Esophagus squamous epithelium (tissue), 5 donors: ENCODE measurements around the gene CD1E. TPM values are rescaled to one million over a fixed set of nuclear protein-coding genes. Genes with fewer than 3 reads are reported as not detected.

Source experiments
- DNase-seq: peaks from one replicate; lab custom pipeline; 2025; lab: John Stamatoyannopoulos, UW
- H3K27ac ChIP-seq, 4 donors: fragments of 200-600 bp; sonication (generic); one replicate each; pipeline ENCODE4 v1.5.1; 2016 to 2019; ENCODE audit warnings: mild to moderate bottlenecking in 1 of 4
- H3K27me3 ChIP-seq, 4 donors: fragments of 200-600 bp; sonication (generic); 1 replicate in 3 of 4; 2 replicates in 1 of 4; pipeline versions ENCODE4 v1.5.1 to v1.6.0; 2017 to 2021; ENCODE audit warnings: antibody characterized with exemption in 1 of 4
- H3K36me3 ChIP-seq, 3 donors: fragments of 200-600 bp; sonication (generic); one replicate each; pipeline ENCODE4 v1.5.1; 2016 to 2019
- H3K4me1 ChIP-seq, 3 donors: fragments of 200-600 bp; sonication (generic); one replicate each; pipeline ENCODE4 v1.5.1; 2017 to 2019
- H3K4me3 ChIP-seq, 4 donors: fragments of 200-600 bp; sonication (generic); 1 replicate in 3 of 4; 2 replicates in 1 of 4; pipeline ENCODE4 v1.5.1; 2016 to 2019; ENCODE audit warnings: mild to moderate bottlenecking in 2 of 4, moderate library complexity in 1 of 4
- H3K9me3 ChIP-seq, 3 donors: fragments of 200-600 bp; sonication (generic); one replicate each; pipeline ENCODE4 v1.5.1; 2016 to 2019
- POLR2A ChIP-seq, 4 donors: fragments of 450-650 bp; IDR thresholded peaks; one replicate each; pipeline ENCODE4 v1.6.1; 2017; ENCODE audit warnings: antibody characterized with exemption in 4 of 4, mild to moderate bottlenecking in 4 of 4, moderate library complexity in 3 of 4
- whole genome bisulfite sequencing, 2 donors: methylation state at CpG; one replicate each; pipeline ENCODE4 v1.1.5; 2018; 5-methylcytosine and 5-hydroxymethylcytosine counted together
- intact Hi-C: fragments of 100-400 bp; cut with DNase I; formaldehyde crosslinking; loops from one replicate; pipeline ENCODE4 v1.15.0; 2022
- total RNA-seq, 4 donors: library from RNA; depleted of rRNA; stranded (reverse); fragments of >200 nt; gene quantifications; one replicate each; pipeline ENCODE4 v1.1.0, GENCODE V29; 2016
- TF ChIP-seq, protein P1 (sequence below), 6 experiments: fragments of 450-650 bp in 4 of 6; fragments of 200-600 bp in 2 of 6; sonication (generic) in 2 of 6; IDR thresholded peaks; one replicate each; pipeline ENCODE4 v1.5.1; 2016 to 2019; ENCODE audit warnings: antibody characterized with exemption in 6 of 6, mild to moderate bottlenecking in 4 of 6, moderate library complexity in 4 of 6
- donor health status: DM: yes; HTN: yes; CAD: no.

The CD1E gene
- total RNA-seq, 4 donors from 2014 or later, result 0.99 to 5.7 (median 3.8) TPM; not detected in 1

DNA sequence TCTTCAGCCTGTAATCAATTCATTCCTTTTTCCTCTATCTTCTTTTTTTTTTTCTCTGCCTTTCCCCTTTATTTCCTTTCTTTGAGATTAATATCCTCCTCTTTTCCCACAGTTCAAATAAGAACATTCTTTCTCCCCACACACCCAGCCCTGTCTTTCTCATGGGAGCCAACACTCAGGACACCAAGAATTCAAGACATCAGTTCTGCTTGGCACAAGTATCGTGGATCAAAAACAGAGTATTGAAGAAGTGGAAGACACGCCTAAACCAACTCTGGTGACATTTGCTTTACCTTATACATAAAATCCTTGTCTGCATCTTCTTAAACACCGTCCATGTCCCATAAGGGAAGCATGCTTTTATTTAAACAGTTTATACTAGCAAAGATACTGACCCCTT is 2.9 kb downstream of the CD1E start:
- WGBS, 2 donors, result 64 to 71% methylated on average over 3 of the region's 3 CpGs
- no peak for DNase-seq
- intact Hi-C loops, result no loop called here

DNA sequence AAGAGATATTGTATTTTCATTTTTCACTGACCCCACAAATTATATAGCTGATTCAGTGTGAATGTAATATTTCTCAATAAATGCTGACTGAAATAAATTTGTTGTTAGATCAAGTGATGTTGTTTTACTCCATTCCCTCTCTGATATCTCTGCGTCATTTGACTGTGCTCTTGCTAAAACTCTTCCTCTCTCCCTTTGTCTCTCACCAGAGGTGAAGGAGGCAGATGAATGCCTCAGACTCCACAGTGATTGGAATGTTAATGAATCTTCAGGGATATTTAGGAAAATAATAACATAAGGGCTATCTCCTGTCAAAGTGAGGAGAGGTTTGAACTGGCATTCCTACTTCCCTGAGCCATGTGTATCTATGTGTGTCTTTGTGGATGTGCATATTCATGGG is 3.7 kb downstream of the CD1E start:
- Histone ChIP-seq H3K27me3 (no peaks in the 10 kb centered on the region), H3K4me1 (no peaks in the 10 kb centered on the region), H3K9me3 (no peaks in the 10 kb centered on the region), H3K27ac (no peak overlapping the region), H3K36me3 (no peaks in the 10 kb centered on the region), H3K4me3 (no peak overlapping the region)
- TF ChIP-seq, protein P1, sequence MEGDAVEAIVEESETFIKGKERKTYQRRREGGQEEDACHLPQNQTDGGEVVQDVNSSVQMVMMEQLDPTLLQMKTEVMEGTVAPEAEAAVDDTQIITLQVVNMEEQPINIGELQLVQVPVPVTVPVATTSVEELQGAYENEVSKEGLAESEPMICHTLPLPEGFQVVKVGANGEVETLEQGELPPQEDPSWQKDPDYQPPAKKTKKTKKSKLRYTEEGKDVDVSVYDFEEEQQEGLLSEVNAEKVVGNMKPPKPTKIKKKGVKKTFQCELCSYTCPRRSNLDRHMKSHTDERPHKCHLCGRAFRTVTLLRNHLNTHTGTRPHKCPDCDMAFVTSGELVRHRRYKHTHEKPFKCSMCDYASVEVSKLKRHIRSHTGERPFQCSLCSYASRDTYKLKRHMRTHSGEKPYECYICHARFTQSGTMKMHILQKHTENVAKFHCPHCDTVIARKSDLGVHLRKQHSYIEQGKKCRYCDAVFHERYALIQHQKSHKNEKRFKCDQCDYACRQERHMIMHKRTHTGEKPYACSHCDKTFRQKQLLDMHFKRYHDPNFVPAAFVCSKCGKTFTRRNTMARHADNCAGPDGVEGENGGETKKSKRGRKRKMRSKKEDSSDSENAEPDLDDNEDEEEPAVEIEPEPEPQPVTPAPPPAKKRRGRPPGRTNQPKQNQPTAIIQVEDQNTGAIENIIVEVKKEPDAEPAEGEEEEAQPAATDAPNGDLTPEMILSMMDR (IDR thresholded peaks at IDR 0.05), result no peak
- TF ChIP-seq POLR2A (IDR thresholded peaks at IDR 0.05), result no peak
- WGBS, 2 donors, result 80 to 81% methylated on average over 1 of the region's 1 CpG
- intact Hi-C loops, result no loop called here
- DNase-seq, result no peak

More for the DNA sequence above, 2.9 kb downstream of the CD1E start:
- Histone ChIP-seq H3K36me3 (no peaks in the 10 kb centered on the region), H3K27me3 (no peaks in the 10 kb centered on the region), H3K4me1 (no peaks in the 10 kb centered on the region), H3K4me3 (no peak overlapping the region), H3K9me3 (no peaks in the 10 kb centered on the region), H3K27ac (no peak overlapping the region)
- TF ChIP-seq, protein P1 (IDR thresholded peaks at IDR 0.05), result no peak
- no peak for TF ChIP-seq POLR2A (IDR thresholded peaks at IDR 0.05)

DNA sequence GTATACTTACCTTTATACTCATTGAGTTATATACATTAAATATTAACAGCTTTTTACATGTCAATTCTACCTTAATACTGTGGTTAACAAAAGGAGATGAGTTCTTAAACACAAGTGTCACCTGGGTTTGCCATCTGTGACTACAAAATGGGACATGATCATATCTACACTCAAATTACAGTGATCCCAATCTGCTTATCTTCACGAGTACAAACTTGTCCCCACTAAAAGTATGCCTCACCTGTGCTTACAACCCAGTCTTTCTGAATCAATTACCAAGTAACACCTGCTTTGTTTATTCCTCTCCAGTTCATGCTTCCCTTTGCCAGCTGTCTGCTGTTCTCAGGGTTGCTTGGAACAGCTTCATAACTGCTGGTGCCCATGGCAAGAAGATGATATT is 8.8 kb downstream of the CD1E start:
- TF ChIP-seq, protein P1 (IDR thresholded peaks at IDR 0.05), result no peak
- no peak for TF ChIP-seq POLR2A (IDR thresholded peaks at IDR 0.05)
- H3K4me3 ChIP-seq, result no peak overlapping the region
- no peaks in the 10 kb centered on the region for H3K9me3 ChIP-seq
- H3K27me3 ChIP-seq, result no peaks in the 10 kb centered on the region
- DNase-seq, result no peak
- H3K27ac ChIP-seq, result no peak overlapping the region
- intact Hi-C loops, result no loop called here
- no peaks in the 10 kb centered on the region for H3K36me3 ChIP-seq
- WGBS, 2 donors, result 9 to 36% methylated on average over 1 of the region's 1 CpG
- H3K4me1 ChIP-seq, result no peaks in the 10 kb centered on the region

DNA sequence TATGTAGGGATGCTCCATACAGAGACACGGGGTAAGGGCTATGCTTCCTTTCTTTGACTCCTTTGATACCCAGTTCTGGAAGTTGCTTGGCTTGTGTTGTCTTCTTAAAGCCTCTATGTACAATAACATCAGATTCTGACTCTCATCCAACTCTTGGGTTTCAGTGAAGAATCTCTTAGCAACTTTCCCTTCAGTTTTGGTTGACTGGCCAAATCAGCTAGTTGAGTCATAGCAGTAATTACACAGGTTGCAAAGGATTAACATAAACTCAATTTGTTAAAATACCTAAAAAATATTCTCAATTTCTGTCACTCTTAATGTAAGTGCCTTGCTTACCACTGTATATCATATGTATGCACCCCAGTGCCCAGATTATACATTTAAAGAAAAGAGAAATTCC is 9.2 kb downstream of the CD1E start:
- WGBS, 2 donors, result 60 to 75% methylated on average over 1 of the region's 1 CpG

DNA sequence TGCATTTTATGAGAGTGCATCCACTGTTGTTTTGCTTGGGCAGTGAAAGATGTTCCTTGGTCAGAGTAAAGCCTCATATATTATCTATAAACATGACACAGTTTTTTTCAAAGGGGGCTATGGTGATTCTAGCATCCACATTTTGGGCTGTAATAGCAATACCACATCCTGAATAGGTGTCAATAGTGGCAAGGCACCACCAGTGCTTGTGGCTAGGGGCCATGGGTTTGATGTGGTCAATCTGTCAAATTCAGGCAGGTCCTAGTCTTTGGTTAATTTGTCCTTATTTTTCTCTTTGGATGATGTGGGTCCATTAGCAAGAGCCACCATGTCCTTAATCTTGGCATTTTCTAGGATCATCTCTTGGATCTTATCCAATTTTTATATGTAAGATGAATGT is 13.1 kb downstream of the CD1E start:
- no peak for DNase-seq
- TF ChIP-seq, protein P1 (IDR thresholded peaks at IDR 0.05), result no peak
- TF ChIP-seq POLR2A (IDR thresholded peaks at IDR 0.05), result no peak
- Histone ChIP-seq H3K27me3 (no peaks in the 10 kb centered on the region), H3K4me3 (no peak overlapping the region), H3K9me3 (peaks cover 0 to 9% (median 5%) of the 10 kb centered on the region in 3 donors), H3K36me3 (no peaks in the 10 kb centered on the region), H3K4me1 (no peaks in the 10 kb centered on the region), H3K27ac (no peak overlapping the region)
- intact Hi-C loops, result no loop called here

More for the DNA sequence above, 9.2 kb downstream of the CD1E start:
- Histone ChIP-seq H3K4me1 (no peaks in the 10 kb centered on the region), H3K36me3 (no peaks in the 10 kb centered on the region), H3K4me3 (no peak overlapping the region), H3K27ac (no peak overlapping the region), H3K9me3 (no peaks in the 10 kb centered on the region), H3K27me3 (no peaks in the 10 kb centered on the region)
- intact Hi-C loops, result no loop called here
- DNase-seq, result no peak
- TF ChIP-seq POLR2A (IDR thresholded peaks at IDR 0.05), result no peak
- TF ChIP-seq, protein P1 (IDR thresholded peaks at IDR 0.05), result no peak
